Prostate gland (tissue), 2 donors: ENCODE results near the gene EP400.

Experiments
- POLR2A ChIP-seq: fragments of 450-650 bp; IDR thresholded peaks from one replicate; pipeline ENCODE4 v1.6.1; 2016; ENCODE audit warnings: antibody characterized with exemption, mild to moderate bottlenecking
- TF ChIP-seq, protein P1 (sequence below), 4 experiments: fragments of 200-600 bp in 2 of 4; fragments of 450-650 bp in 2 of 4; sonication (generic) in 2 of 4; IDR thresholded peaks; 1 replicate in 3 of 4; 2 replicates in 1 of 4; pipeline ENCODE4 v1.5.1; 2016 to 2019; ENCODE audit warnings: antibody characterized with exemption in 4 of 4, mild to moderate bottlenecking in 2 of 4, moderate library complexity in 2 of 4

DNA sequence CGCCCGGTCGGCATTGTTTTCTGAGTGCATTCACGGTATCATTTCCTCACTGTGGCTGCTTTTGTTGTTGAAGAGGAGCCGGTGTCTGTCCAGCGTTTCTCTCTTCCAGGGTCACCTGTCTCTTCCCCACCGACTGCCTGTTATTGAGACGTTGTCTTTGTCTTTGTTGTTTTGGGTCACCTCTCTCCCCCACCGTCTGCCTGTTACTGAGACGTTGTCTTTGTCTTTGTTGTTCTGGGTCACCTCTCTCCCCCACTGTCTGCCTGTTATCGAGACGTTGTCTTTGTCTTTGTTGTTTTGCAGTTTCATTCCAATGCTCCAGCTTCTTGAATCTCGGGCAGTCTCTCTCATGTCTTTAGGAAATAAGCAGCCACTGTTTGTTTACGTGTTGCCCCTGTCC lies 124.5 kb downstream of the EP400 start:
- TF ChIP-seq, protein P1, sequence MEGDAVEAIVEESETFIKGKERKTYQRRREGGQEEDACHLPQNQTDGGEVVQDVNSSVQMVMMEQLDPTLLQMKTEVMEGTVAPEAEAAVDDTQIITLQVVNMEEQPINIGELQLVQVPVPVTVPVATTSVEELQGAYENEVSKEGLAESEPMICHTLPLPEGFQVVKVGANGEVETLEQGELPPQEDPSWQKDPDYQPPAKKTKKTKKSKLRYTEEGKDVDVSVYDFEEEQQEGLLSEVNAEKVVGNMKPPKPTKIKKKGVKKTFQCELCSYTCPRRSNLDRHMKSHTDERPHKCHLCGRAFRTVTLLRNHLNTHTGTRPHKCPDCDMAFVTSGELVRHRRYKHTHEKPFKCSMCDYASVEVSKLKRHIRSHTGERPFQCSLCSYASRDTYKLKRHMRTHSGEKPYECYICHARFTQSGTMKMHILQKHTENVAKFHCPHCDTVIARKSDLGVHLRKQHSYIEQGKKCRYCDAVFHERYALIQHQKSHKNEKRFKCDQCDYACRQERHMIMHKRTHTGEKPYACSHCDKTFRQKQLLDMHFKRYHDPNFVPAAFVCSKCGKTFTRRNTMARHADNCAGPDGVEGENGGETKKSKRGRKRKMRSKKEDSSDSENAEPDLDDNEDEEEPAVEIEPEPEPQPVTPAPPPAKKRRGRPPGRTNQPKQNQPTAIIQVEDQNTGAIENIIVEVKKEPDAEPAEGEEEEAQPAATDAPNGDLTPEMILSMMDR (IDR thresholded peaks at IDR 0.05) = no peak
- no peak for TF ChIP-seq POLR2A
